GM19035 (cell line): Measurements from ENCODE around the gene REN.

Source experiments
- ATAC-seq: cut with Tn5 transposase; IDR thresholded peaks from one replicate; pipeline ENCODE4 v1.9.1; 2021; ENCODE audit not compliant: unreplicated experiment

The REN gene

GRCh38 chr1:204134103-204134502 is 32.0 kb downstream of the REN start:
- ATAC-seq = no peak

- ATAC-seq = no peak
These were observed 33.4 kb downstream of the REN start for GRCh38 chr1:204132718-204133117.

GRCh38 chr1:204131978-204132377 is 34.2 kb downstream of the REN start:
- no peak for ATAC-seq

- ATAC-seq = no peak
These were observed 34.9 kb downstream of the REN start for GRCh38 chr1:204130981-204131892.

- ATAC-seq = no peak
These were observed 36.0 kb downstream of the REN start for GRCh38 chr1:204130178-204130577.

- no peak for ATAC-seq
These were observed 36.9 kb downstream of the REN start for GRCh38 chr1:204128964-204129896.

GRCh38 chr1:204128464-204128963 is 37.6 kb downstream of the REN start:
- no peak for ATAC-seq

GRCh38 chr1:204127597-204128242 is 38.4 kb downstream of the REN start:
- ATAC-seq = no peak

- no peak for ATAC-seq
These were observed 39.2 kb downstream of the REN start for GRCh38 chr1:204126956-204127355.

- ATAC-seq = no peak
These were observed 39.8 kb downstream of the REN start for GRCh38 chr1:204126386-204126785.

- no peak for ATAC-seq
These were observed 40.3 kb downstream of the REN start for GRCh38 chr1:204125759-204126351.

GRCh38 chr1:204124639-204125038 is 41.5 kb downstream of the REN start:
- no peak for ATAC-seq

- no peak for ATAC-seq
These were observed 42.8 kb downstream of the REN start for GRCh38 chr1:204123376-204123775.

- ATAC-seq = no peak
These were observed 44.1 kb downstream of the REN start for GRCh38 chr1:204121840-204122555.

- no peak for ATAC-seq
These were observed 49.6 kb downstream of the REN start for GRCh38 chr1:204116539-204116938.

- ATAC-seq = no peak
These were observed 51.0 kb downstream of the REN start for GRCh38 chr1:204115116-204115515.

GRCh38 chr1:204114606-204115005 is 51.5 kb downstream of the REN start:
- no peak for ATAC-seq

GRCh38 chr1:204113896-204114295 is 52.2 kb downstream of the REN start:
- ATAC-seq = no peak

- no peak for ATAC-seq
These were observed 53.0 kb downstream of the REN start for GRCh38 chr1:204112876-204113730.
